GM23248 (cell line): ENCODE results near the gene TRAK2.

Source experiments
- EZH2 ChIP-seq: fragments of 200-600 bp; sonication (generic); IDR thresholded peaks from 2 replicates; pipeline ENCODE4 v1.6.1; 2018; ENCODE audit warnings: antibody characterized with exemption, mild to moderate bottlenecking; ENCODE audit not compliant: insufficient read depth, poor library complexity, severe bottlenecking
- EZH2phosphoT487 ChIP-seq: fragments of 200-600 bp; sonication (generic); IDR thresholded peaks from 2 replicates; pipeline ENCODE4 v1.6.1; 2018; ENCODE audit warnings: antibody characterized with exemption, moderate library complexity, mild to moderate bottlenecking, low read depth; ENCODE audit not compliant: insufficient read depth

- TF ChIP-seq EZH2 (no peak), EZH2phosphoT487 (no peak)
Measured at GRCh38 chr2:201440182-201440581, 11.1 kb downstream of the TRAK2 start.
